GM03348 (cell line): ENCODE measurements around the gene LBHD2.
A peak's percentile ranks its signal among the peaks of the same experiment; 100 is the strongest.

ENCODE experiments used
- DNase-seq: peaks from one replicate; pipeline ENCODE4 v3.0.0; 2012; ENCODE audit warnings: low spot score

LBHD2 gene

GRCh38 chr14:103068351-103069073 lies 15.5 kb upstream of the LBHD2 start:
- no peak for DNase-seq

GRCh38 chr14:103070263-103070885 lies 13.6 kb upstream of the LBHD2 start:
- DNase-seq = no peak

GRCh38 chr14:103070971-103071542 lies 13.0 kb upstream of the LBHD2 start:
- DNase-seq = no peak

GRCh38 chr14:103071544-103072251 lies 12.3 kb upstream of the LBHD2 start:
- DNase-seq = no peak

GRCh38 chr14:103072595-103073366 lies 11.2 kb upstream of the LBHD2 start:
- no peak for DNase-seq

- no peak for DNase-seq
These were observed 10.6 kb upstream of the LBHD2 start for GRCh38 chr14:103073367-103073875.

- DNase-seq = no peak
These were observed 9.9 kb upstream of the LBHD2 start for GRCh38 chr14:103073876-103074728.

- DNase-seq = peak; percentile 49
These were observed 9.2 kb upstream of the LBHD2 start for GRCh38 chr14:103074729-103075367.

GRCh38 chr14:103078420-103078749 lies 5.6 kb upstream of the LBHD2 start:
- peak; percentile 87 for DNase-seq

- no peak for DNase-seq
These were observed 5.0 kb upstream of the LBHD2 start for GRCh38 chr14:103078860-103079587.

GRCh38 chr14:103081951-103082350 lies 2.1 kb upstream of the LBHD2 start:
- DNase-seq = no peak

GRCh38 chr14:103085106-103086091 lies 1.4 kb downstream of the LBHD2 start:
- no peak for DNase-seq

- no peak for DNase-seq
These were observed 2.8 kb downstream of the LBHD2 start for GRCh38 chr14:103086771-103087342.

- no peak for DNase-seq
These were observed 3.4 kb downstream of the LBHD2 start for GRCh38 chr14:103087343-103087835.

GRCh38 chr14:103088921-103089320 lies 4.9 kb downstream of the LBHD2 start:
- DNase-seq = no peak

- no peak for DNase-seq
These were observed 5.7 kb downstream of the LBHD2 start for GRCh38 chr14:103089386-103090335.

GRCh38 chr14:103090481-103091020 lies 6.5 kb downstream of the LBHD2 start:
- DNase-seq = no peak
